ENCODE results near the gene ARRDC3.
"Not testable (repeated sequence)": the region's sequence is repeated elsewhere in the genome, so short reads cannot be mapped to it uniquely, and the experiment has no call there.

Gene ARRDC3

DNA sequence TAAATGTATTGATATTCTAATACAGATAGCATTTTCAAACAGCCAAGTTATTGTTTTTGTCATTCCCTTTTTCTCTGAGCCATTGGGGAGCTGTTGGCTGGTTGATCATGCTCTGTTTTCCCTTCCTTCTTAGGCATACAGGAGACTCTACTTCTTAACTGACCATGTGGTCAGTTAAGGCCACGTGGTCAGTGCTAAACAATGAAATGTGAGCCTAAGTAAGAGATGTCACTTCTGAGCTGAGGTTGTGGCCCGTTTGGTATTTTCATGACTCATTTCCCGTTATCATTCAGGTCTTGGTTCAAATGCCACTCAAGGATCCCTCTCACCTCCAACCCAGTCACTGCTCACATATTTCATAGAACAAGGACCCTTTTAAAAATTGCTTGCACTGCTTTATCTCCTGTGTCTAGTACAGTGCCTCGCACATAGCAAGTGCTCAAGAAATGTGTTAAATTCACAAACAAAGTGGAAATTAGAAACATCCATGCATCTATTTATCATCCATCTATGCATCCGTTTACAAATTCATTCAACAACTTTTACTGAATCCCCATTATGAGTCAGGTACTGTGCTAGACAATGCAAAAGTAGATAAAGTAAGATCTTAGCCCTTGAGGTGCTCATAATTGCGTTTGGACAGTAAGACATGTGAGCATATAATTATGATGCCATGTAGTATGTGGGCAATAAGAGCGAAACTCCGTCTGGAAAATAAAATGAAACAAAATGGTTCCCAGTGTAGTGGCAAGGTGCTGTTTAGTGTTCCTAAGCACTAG, 50.7 kb downstream of the ARRDC3 start:
- peak; percentile 49 for DNase-seq (ENCODE audit: low read depth)
- no peak overlapping the region for H3K4me3 ChIP-seq (ENCODE audit: low read depth, low read length)
- no peak for TF ChIP-seq POLR2A (IDR thresholded peaks at IDR 0.05; ENCODE audit: extremely low read depth, insufficient read length)
- TF ChIP-seq, protein P1, sequence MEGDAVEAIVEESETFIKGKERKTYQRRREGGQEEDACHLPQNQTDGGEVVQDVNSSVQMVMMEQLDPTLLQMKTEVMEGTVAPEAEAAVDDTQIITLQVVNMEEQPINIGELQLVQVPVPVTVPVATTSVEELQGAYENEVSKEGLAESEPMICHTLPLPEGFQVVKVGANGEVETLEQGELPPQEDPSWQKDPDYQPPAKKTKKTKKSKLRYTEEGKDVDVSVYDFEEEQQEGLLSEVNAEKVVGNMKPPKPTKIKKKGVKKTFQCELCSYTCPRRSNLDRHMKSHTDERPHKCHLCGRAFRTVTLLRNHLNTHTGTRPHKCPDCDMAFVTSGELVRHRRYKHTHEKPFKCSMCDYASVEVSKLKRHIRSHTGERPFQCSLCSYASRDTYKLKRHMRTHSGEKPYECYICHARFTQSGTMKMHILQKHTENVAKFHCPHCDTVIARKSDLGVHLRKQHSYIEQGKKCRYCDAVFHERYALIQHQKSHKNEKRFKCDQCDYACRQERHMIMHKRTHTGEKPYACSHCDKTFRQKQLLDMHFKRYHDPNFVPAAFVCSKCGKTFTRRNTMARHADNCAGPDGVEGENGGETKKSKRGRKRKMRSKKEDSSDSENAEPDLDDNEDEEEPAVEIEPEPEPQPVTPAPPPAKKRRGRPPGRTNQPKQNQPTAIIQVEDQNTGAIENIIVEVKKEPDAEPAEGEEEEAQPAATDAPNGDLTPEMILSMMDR (IDR thresholded peaks at IDR 0.05; ENCODE audit: low read depth, low read length): no peak
- TF ChIP-seq MYC (IDR thresholded peaks at IDR 0.05; ENCODE audit: low read depth, low read length): peak; percentile 94
- TF ChIP-seq, protein P2, sequence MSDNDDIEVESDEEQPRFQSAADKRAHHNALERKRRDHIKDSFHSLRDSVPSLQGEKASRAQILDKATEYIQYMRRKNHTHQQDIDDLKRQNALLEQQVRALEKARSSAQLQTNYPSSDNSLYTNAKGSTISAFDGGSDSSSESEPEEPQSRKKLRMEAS (IDR thresholded peaks at IDR 0.05; ENCODE audit: low read depth, low read length): peak; percentile 100

DNA sequence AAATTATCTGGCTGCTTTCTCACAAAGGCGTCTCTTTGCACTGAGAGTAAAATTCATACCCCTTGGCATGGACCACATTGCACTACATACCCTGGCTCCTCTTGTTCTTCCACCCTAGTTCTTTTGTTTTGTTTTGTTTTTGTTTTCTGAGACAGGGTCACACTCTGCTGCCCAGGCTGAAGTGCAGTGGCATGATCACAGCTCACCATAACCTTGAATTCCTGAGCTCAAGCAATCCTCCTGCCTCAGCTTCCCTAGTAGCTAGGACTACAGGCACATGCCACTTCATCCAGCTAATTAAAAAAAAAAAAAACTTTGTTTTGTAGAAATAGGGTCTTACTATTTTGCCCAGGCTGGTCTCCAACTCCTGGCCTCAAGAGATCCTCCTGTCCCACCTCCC, 51.4 kb downstream of the ARRDC3 start:
- TF ChIP-seq, protein P1 (IDR thresholded peaks at IDR 0.05; ENCODE audit: low read depth, low read length): no peak
- TF ChIP-seq, protein P2 (IDR thresholded peaks at IDR 0.05; ENCODE audit: low read depth, low read length): no peak
- TF ChIP-seq POLR2A (IDR thresholded peaks at IDR 0.05; ENCODE audit: extremely low read depth, insufficient read length) (no peak), MYC (IDR thresholded peaks at IDR 0.05; ENCODE audit: low read depth, low read length) (no peak)
- no peak for DNase-seq (ENCODE audit: low read depth)
- no peak overlapping the region for H3K4me3 ChIP-seq (ENCODE audit: low read depth, low read length)

DNA sequence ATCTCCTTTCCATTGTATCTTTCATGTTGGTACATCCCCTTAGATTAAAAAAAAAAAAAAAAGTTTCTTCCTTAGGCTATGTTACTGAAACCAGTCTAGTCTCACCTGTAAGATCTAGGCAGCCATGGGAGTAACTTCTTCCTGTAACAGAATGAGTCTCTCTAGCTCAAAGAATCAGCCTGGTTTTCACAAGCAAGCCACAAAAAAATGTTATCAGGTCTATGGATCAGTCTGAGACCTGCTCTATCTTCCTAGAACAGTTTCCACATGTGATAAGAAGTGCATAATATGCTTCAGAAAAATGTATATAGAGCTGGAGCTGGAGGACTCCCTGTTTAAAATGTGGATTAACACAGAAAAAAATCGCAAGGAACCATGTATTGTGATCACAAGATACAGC, 53.8 kb downstream of the ARRDC3 start:
- no peak overlapping the region for H3K4me3 ChIP-seq (ENCODE audit: low read depth, low read length)
- TF ChIP-seq, protein P1 (IDR thresholded peaks at IDR 0.05; ENCODE audit: low read depth, low read length): no peak
- TF ChIP-seq MYC (IDR thresholded peaks at IDR 0.05; ENCODE audit: low read depth, low read length) (no peak), POLR2A (IDR thresholded peaks at IDR 0.05; ENCODE audit: extremely low read depth, insufficient read length) (no peak)
- TF ChIP-seq, protein P2 (IDR thresholded peaks at IDR 0.05; ENCODE audit: low read depth, low read length): no peak
- no peak for DNase-seq (ENCODE audit: low read depth)

DNA sequence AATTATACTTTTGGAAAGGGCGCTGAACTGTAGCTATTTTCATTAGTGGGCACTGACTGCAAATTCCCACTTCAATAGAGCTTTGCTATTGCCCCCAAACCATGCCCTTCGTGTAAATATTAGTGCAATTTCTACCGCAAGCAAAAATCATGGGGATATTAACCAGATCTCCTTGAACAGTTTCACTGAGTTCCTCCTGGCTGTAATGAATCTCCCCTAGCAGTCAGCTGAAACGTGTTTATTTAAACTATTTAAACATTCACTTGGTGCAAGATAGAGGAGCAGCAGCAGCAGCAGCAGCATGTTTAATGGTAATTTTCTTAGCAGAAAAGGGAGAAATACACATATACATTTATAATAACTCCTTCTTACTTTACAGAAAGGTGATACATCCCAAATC, 54.4 kb downstream of the ARRDC3 start:
- DNase-seq (ENCODE audit: low read depth): no peak
- no peak overlapping the region for H3K4me3 ChIP-seq (ENCODE audit: low read depth, low read length)
- TF ChIP-seq POLR2A (IDR thresholded peaks at IDR 0.05; ENCODE audit: extremely low read depth, insufficient read length) (no peak), MYC (IDR thresholded peaks at IDR 0.05; ENCODE audit: low read depth, low read length) (no peak)
- TF ChIP-seq, protein P2 (IDR thresholded peaks at IDR 0.05; ENCODE audit: low read depth, low read length): no peak
- TF ChIP-seq, protein P1 (IDR thresholded peaks at IDR 0.05; ENCODE audit: low read depth, low read length): no peak

DNA sequence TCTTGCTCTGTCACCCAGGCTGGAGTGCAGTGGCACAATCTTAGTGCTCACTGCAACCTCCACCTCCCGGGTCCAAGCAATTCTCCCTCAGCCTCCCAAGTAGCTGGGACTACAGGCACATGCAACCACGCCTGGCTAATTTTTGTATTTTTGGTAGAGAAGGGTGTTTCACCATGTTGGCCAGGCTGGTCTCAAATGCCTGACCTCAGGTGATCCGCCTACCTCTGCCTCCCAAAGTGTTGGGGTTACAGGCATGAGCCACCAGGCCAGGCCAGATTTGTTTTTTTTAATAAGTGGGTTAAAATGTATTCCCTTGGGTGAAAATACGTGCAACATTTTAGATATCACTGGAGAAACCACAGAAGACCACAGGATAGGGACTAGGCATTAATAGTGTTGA, 60.1 kb downstream of the ARRDC3 start:
- DNase-seq (ENCODE audit: low read depth): not testable (repeated sequence)

DNA sequence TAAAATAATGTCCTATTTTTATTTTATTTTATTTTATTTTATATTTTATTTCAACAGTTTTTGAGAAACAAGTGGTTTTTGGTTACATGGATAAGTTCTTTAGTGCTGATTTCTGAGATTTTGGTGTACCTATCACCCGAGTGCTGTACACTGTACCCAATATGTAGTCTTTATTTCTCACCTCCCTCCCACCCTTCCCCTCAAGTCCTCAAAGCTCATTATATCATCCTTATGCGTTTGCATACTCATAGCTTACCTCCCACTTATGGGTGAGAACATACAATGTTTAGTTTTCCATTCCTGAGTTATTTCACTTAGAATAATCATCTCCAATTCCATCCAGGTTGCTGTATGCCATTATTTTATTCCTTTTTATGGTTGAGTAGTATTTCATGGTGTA, 63.5 kb downstream of the ARRDC3 start:
- H3K4me3 ChIP-seq (ENCODE audit: low read depth, low read length): no peak overlapping the region
- no peak for DNase-seq (ENCODE audit: low read depth)
- TF ChIP-seq POLR2A (IDR thresholded peaks at IDR 0.05; ENCODE audit: extremely low read depth, insufficient read length) (no peak), MYC (IDR thresholded peaks at IDR 0.05; ENCODE audit: low read depth, low read length) (no peak)
- TF ChIP-seq, protein P1 (IDR thresholded peaks at IDR 0.05; ENCODE audit: low read depth, low read length): no peak
- TF ChIP-seq, protein P2 (IDR thresholded peaks at IDR 0.05; ENCODE audit: low read depth, low read length): no peak

More for the DNA sequence above, 60.1 kb downstream of the ARRDC3 start:
- H3K4me3 ChIP-seq (ENCODE audit: low read depth, low read length): not testable (repeated sequence)
